GM12892 (cell line): Measurements from ENCODE around the gene COG3.

Source experiments
- POLR2A ChIP-seq: IDR thresholded peaks from 2 replicates; pipeline ENCODE4 v1.6.1; 2011; ENCODE audit warnings: low read depth, low read length, control low read depth
- POLR2AphosphoS5 ChIP-seq: IDR thresholded peaks from 2 replicates; pipeline ENCODE4 v1.6.1; 2011; ENCODE audit warnings: low read depth, low read length, control low read depth
- TAF1 ChIP-seq: IDR thresholded peaks from 2 replicates; pipeline ENCODE4 v1.6.1; 2011; ENCODE audit warnings: low read depth, mild to moderate bottlenecking, control low read depth, low read length, borderline replicate concordance

DNA sequence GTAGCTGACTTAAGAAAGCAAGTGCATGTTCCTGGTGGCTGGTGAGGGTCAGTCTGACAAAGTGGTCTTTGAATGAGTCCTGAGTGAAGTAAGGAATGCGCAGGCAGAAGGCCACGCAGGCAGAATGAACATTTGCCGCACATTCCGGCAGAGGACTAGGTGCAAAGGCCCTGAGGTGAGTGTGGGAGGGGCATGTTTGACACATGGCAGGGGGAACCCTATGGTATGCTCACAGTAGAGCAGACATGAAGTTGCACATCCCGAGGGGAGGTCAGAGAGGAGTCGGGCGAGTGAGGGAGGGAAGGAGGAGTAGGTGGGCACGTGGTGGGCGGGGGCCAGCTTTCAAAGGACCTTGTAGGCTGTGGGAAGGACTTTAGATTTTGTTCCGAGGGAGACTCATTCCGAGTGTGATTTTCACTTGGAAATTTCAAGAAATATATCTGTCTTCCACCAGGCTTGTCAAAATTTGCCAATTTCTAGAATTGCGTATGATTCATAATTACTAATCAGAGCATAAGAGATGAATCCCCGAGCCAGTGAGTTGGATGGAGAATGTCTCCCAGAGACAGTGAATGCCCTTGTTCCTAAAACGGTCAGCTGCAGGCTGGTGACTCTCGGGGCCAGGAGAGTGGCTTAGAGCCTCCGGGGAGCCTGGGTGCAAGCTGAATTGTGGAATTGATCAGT lies 110.5 kb downstream of the COG3 start:
- TF ChIP-seq TAF1 (no peak), POLR2AphosphoS5 (no peak), POLR2A (no peak)
